HG02763 (cell line): ENCODE data around the gene HGS.

Source experiments
- ATAC-seq: cut with Tn5 transposase; IDR thresholded peaks from one replicate; pipeline ENCODE4 v1.9.1; 2021; ENCODE audit warnings: mild to moderate bottlenecking, moderate library complexity; ENCODE audit not compliant: unreplicated experiment

HGS gene

GRCh38 chr17:81683208-81683583 lies 615 bp upstream of the HGS start:
- ATAC-seq = no peak

- no peak for ATAC-seq
These were observed 666 bp downstream of the HGS start for GRCh38 chr17:81684442-81684911.

DNA sequence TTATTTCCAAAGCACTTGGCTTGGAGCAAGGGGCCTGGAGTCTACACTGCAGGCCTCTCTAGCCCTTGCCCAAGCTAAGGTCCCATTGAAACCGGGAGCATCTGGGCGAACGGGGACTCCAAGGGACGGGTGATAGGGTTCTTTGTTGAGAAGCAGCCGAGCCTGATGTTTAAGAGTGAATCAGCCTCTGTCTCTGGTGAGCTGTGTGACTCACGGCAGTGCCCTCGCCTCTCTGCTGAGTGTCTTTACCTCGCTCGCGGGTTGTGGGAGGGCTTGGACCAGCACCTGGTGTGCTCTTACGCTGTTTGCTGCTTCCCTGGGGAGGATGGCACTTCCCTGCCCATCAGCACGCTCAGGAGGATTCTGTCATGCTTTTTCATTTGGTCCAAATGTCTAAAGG lies 1.3 kb downstream of the HGS start:
- ATAC-seq = no peak

DNA sequence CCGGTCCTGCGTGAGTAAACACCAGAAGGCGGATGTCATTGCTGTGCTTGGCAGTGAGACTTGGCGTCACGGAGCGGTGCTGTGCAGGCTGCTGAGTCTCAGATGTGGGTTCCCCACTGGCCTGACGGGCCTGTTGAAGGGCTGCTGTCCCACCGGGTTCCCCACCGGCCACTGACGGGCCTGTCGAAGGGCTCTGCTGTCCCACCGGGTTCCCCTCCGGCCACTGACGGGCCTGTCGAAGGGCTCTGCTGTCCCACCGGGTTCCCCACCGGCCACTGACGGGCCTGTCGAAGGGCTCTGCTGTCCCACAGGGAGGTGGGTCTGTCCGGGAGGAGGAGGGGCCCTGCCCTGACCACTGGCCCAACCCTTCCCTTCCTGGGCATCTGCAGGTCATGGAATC lies 2.8 kb downstream of the HGS start:
- ATAC-seq = no peak

DNA sequence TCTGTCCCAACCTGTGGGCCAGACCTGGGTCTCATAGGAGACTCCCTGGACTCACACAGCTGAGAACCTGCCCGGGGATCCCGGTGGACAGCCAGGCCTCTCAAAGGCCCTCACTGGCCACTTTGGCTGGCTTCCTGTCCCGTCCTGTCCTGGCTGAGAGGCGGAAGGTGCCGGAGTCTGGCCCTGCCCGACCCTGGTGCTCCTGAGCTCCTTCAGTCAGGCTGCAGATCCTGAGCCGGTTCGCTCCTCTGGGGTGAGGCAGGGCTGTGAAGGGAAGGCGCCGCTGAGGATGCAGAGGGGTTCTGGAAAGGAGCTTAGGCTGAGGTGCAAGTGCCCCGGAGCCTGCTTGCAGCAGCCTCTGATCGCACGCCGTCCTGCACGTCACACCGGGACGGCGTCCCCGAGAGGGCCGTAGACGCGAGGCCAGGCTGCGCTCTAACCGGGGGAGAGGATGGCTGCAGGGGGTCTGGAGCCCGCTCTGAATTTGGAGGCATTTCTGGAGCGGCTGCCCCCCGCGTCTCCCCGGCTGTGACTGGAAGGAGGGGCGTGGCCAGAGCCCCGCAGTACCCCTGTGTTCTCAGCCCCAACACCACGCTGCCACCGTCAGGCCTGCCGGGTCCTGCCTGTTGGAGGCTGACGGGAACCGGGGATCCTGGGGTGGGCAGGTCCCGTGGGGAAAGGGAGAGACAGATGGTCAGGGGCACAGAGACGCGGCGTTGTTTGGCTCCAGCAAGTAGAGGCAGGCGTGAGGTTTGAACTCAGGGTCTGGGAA lies 4.1 kb downstream of the HGS start:
- no peak for ATAC-seq

DNA sequence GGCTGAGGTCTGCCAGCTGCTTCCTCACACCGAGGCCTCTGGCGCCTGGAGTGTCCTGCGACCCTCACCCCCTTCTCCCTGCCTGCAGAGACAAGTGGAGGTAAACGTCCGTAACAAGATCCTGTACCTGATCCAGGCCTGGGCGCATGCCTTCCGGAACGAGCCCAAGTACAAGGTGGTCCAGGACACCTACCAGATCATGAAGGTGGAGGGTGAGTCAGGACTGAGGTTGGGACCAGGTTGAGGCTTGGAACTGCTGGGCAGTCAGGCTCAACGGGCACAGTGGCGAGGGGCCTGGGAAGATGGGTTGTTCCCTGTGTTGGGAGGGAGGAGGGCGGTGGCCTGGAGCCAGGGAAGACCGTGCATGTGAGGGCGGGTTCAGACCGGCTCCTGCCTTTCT lies 4.8 kb downstream of the HGS start:
- ATAC-seq = no peak

DNA sequence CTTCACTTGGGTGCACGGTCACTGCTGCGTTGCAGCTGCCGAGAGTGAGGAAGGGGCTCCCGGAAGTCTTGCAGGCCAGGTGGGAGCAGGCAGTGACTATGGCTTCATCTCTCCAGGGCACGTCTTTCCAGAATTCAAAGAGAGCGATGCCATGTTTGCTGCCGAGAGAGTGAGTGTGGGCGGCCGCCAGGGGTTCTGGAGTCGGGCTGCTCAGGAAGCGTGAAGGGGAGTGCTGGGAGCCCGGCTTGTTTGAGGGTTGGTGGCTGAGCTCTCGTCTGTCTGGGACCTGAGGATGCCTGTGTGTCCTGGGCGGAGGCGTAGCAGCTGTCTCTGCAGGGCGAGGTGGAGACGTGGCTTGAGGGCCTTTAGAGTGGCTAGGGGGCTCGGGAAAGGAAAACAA lies 6.3 kb downstream of the HGS start:
- no peak for ATAC-seq

GRCh38 chr17:81690549-81690948 lies 6.7 kb downstream of the HGS start:
- ATAC-seq = no peak

DNA sequence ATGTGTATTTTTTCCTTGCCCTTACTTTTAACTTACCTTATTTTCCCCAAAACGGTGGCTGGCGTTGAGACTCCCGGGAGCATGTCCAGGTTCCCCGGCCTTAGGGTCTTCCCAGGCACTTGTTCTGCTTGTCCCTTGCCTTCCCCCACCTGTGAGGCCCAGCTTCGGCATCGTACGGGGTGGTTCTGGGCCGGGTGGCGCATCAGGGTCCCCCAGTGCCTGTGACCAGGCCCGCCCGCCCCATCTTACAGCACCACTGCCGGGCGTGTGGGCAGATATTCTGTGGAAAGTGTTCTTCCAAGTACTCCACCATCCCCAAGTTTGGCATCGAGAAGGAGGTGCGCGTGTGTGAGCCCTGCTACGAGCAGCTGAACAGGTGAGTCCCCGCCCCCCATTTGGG lies 7.4 kb downstream of the HGS start:
- no peak for ATAC-seq

DNA sequence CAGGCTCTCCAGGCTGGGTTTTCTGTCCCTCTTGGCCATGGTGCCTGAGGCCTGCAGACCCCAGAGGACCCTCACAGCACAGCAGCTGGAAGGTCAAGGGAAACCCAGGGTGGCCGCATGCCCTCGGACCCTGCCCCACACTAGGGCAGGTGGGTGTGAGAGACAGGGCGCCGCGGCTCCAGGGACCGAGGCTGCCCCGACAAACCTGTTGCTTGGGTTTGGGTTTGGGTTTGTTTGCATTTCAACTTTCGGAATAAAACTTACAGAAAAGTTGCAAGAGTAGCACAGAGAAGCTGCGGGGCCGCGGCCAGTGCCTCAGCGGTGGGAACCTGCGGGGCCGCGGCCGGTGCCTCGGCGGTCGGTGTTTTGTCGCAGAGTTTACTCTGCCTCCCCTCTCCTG lies 7.8 kb downstream of the HGS start:
- ATAC-seq = no peak

GRCh38 chr17:81693509-81694210 lies 9.8 kb downstream of the HGS start:
- ATAC-seq = no peak

- ATAC-seq = no peak
These were observed 11.0 kb downstream of the HGS start for GRCh38 chr17:81694810-81695209.

DNA sequence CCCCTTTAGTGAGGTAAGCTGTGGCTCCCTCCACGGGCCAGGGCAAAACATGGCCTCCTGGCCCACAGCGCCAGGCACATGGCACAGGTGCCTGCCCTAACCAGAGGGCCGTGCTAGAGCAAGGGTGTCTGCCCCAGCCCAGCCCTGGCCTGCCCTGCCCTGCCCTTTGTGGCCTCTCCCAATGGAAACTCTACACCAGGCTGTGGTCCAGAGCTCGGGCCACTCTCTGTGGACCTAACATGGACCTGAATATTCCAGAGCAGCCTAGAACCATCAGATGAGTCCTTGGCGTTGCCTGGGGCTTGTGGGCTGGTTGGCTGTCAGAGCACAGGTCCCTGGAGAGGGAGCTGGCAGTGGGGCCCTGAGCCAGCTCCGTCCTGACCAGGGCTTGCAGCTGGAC lies 11.4 kb downstream of the HGS start:
- no peak for ATAC-seq

GRCh38 chr17:81695801-81696200 lies 12.0 kb downstream of the HGS start:
- ATAC-seq = no peak

DNA sequence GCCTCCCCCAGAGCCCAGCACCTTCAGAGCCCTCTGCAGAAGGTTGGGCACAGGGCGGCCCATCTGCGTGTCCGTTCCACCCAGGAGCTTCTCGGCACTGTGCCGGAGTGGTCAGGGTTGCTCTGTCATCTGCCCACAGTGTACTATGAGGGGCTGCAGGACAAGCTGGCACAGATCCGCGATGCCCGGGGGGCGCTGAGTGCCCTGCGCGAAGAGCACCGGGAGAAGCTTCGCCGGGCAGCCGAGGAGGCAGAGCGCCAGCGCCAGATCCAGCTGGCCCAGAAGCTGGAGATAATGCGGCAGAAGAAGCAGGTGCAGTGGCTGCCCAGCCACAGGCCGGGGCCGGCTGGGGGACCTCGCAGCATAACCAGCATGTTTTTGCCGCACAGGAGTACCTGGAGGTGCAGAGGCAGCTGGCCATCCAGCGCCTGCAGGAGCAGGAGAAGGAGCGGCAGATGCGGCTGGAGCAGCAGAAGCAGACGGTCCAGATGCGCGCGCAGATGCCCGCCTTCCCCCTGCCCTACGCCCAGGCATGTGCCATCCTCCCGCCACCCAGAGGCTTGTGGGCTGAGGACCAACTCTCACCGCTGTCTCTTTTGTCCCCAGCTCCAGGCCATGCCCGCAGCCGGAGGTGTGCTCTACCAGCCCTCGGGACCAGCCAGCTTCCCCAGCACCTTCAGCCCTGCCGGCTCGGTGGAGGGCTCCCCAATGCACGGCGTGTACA lies 12.6 kb downstream of the HGS start:
- no peak for ATAC-seq

- no peak for ATAC-seq
These were observed 13.6 kb downstream of the HGS start for GRCh38 chr17:81697261-81698044.

DNA sequence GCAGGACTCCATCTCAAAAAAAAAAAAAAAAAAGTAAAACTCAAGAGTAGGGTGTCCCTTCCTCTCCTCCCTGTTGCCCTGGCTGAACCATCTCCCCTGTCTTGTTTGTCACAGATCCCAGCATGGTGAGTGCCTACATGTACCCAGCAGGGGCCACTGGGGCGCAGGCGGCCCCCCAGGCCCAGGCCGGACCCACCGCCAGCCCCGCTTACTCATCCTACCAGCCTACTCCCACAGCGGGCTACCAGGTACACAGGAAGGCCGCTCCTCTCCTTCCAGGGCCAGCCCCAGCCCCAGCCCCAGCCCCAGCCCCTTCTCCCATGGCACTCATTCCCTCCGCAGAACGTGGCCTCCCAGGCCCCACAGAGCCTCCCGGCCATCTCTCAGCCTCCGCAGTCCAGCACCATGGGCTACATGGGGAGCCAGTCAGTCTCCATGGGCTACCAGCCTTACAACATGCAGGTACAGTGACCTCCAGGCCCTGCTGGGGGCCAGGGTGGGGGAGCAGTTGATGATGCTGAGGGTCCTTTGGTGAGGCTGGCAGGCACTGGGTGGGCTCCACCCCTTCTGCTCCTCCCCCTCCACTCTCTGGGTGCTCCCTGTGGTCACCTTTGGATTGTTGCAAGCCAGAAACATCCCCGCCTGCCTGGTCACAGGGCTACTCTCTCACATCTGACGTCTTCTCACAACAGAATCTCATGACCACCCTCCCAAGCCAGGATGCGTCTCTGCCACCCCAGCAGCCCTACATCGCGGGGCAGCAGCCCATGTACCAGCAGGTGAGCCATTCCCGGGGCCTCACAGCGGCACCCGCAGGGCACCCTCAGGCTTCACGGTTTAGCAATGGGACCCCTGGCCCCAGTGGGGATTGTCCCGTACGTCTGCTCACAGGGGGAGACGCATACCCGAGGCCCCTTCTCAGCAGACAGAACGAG lies 16.8 kb downstream of the HGS start:
- no peak for ATAC-seq

DNA sequence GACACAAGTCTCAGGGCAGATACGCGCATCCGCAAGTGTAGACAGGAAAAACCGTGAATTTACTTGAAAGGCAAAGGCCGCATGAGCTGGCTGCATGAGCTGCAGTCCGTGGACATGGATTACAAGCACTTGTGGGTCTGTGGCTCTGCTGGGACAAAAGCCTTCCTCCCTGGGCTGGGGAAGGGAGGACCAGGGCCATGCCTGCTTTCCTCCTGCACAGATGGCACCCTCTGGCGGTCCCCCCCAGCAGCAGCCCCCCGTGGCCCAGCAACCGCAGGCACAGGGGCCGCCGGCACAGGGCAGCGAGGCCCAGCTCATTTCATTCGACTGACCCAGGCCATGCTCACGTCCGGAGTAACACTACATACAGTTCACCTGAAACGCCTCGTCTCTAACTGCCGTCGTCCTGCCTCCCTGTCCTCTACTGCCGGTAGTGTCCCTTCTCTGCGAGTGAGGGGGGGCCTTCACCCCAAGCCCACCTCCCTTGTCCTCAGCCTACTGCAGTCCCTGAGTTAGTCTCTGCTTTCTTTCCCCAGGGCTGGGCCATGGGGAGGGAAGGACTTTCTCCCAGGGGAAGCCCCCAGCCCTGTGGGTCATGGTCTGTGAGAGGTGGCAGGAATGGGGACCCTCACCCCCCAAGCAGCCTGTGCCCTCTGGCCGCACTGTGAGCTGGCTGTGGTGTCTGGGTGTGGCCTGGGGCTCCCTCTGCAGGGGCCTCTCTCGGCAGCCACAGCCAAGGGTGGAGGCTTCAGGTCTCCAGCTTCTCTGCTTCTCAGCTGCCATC lies 17.7 kb downstream of the HGS start:
- no peak for ATAC-seq
